GM12878 (cell line): ENCODE data around the gene CYTL1. TPM values are rescaled to one million over a fixed set of nuclear protein-coding genes. Genes with fewer than 3 reads are reported as not detected.

ENCODE experiments used
- ATAC-seq: fragments of 200-7000 bp; cut with Tn5 transposase; 3 replicates; pipeline ENCODE4 v1.9.1; 2020; ENCODE audit warnings: mild to moderate bottlenecking, moderate library complexity
- BruUV-seq: library from RNA; stranded (reverse); fragments of 400-500 nt; replicated peaks from 2 replicates; lab custom pipeline; 2021; lab: Mats Ljungman, UMichigan
- CTCF ChIA-PET: fragments of 300-600 bp; sonication (Branson Sonifier 250); formaldehyde crosslinking; extraction: SDS; loops from one replicate; lab custom pipeline; 2021; ENCODE audit warnings: inconsistent platforms; lab: Yijun Ruan, JAX
- POLR2A ChIA-PET: fragments of 350-600 bp; formaldehyde crosslinking; extraction: SDS; loops from one replicate; lab custom pipeline; 2021; ENCODE audit warnings: inconsistent platforms; lab: Charles Lee
- RAD21 ChIA-PET: fragments of 300-600 bp; sonication (Branson Sonifier 250); formaldehyde crosslinking; loops from one replicate; lab custom pipeline; 2023; ENCODE audit warnings: antibody characterized with exemption; ENCODE audit not compliant: unreplicated experiment; lab: Charles Lee
- SMC1A ChIA-PET: fragments of 300-600 bp; sonication (Branson Sonifier 250); formaldehyde crosslinking; loops from one replicate; lab custom pipeline; 2023; ENCODE audit not compliant: unreplicated experiment, uncharacterized antibody; lab: Charles Lee
- DNase-seq: peaks from one replicate; pipeline ENCODE4 v3.0.0-alpha.2; 2011; ENCODE audit warnings: low read depth, low spot score
- FAIRE-seq: peaks from 3 replicates; lab custom pipeline; 2011; peaks lifted over from hg19 to GRCh38; lab: Jason Lieb, UNC
- H2AFZ ChIP-seq: 2 replicates; pipeline ENCODE4 v1.6.0; 2011; ENCODE audit warnings: low read depth, low read length, control low read depth; ENCODE audit not compliant: control insufficient read depth
- H3K27ac ChIP-seq: 2 replicates; pipeline ENCODE4 v1.5.1; 2011; ENCODE audit warnings: control low read depth; ENCODE audit not compliant: control insufficient read depth, insufficient read depth
- H3K27me3 ChIP-seq, 2 experiments: replicated peaks in 1 of 2; 2 replicates each; pipeline versions ENCODE4 v1.6.0 to v1.6.1; 2011; ENCODE audit warnings: low read length in 1 of 2; ENCODE audit not compliant: control insufficient read depth in 2 of 2, insufficient read depth in 2 of 2
- H3K36me3 ChIP-seq, 2 experiments: 2 replicates each; pipeline ENCODE4 v1.5.1; 2011; ENCODE audit warnings: low read length in 1 of 2; ENCODE audit not compliant: control insufficient read depth in 2 of 2, insufficient read depth in 2 of 2
- H3K4me1 ChIP-seq: 2 replicates; pipeline ENCODE4 v1.6.1; 2011; ENCODE audit warnings: mild to moderate bottlenecking, low read length, moderate library complexity, mixed read lengths; ENCODE audit not compliant: control insufficient read depth, insufficient read depth
- H3K4me2 ChIP-seq: 2 replicates; pipeline ENCODE4 v1.6.0; 2011; ENCODE audit warnings: control low read depth; ENCODE audit not compliant: control insufficient read depth, insufficient read depth
- H3K4me3 ChIP-seq: fragments of 200-600 bp; sonication (generic); 2 replicates; pipeline ENCODE4 v1.5.1; 2016
- H3K79me2 ChIP-seq: 2 replicates; pipeline ENCODE4 v1.6.0; 2011; ENCODE audit warnings: low read length; ENCODE audit not compliant: control insufficient read depth, insufficient read depth
- H3K9ac ChIP-seq: 2 replicates; pipeline ENCODE4 v1.8.0; 2011; ENCODE audit warnings: low read length, control low read depth, mixed read lengths; ENCODE audit not compliant: control insufficient read depth, insufficient read depth
- H3K9me3 ChIP-seq: replicated peaks from 3 replicates; pipeline ENCODE4 v1.5.1; 2011; ENCODE audit warnings: mild to moderate bottlenecking, low read length; ENCODE audit not compliant: control insufficient read depth, insufficient read depth
- H4K20me1 ChIP-seq: 2 replicates; pipeline ENCODE4 v1.6.0; 2011; ENCODE audit not compliant: control insufficient read depth, insufficient read depth
- CBX5 ChIP-seq: sonication (generic); IDR thresholded peaks from 2 replicates; pipeline ENCODE4 v1.6.1; 2016; ENCODE audit warnings: low read depth, moderate library complexity, mild to moderate bottlenecking, inconsistent platforms
- GABPA ChIP-seq: IDR thresholded peaks from 2 replicates; pipeline ENCODE4 v1.6.1; 2014; ENCODE audit warnings: antibody characterized with exemption, low read depth, mild to moderate bottlenecking, inconsistent platforms
- HDAC2 ChIP-seq: fragments of 200-600 bp; sonication (generic); IDR thresholded peaks from 2 replicates; pipeline ENCODE4 v1.6.1; 2017
- JUND ChIP-seq: IDR thresholded peaks from 2 replicates; pipeline ENCODE4 v1.6.1; 2012; ENCODE audit warnings: low read depth, mild to moderate bottlenecking, low read length, improper control_type of control experiment, moderate library complexity
- MEF2B ChIP-seq: fragments of 450-650 bp; IDR thresholded peaks from 2 replicates; pipeline ENCODE4 v1.6.1; 2018; ENCODE audit warnings: mild to moderate bottlenecking, moderate library complexity; ENCODE audit not compliant: partially characterized antibody, poor library complexity, severe bottlenecking
- MTA2 ChIP-seq: fragments of 450-650 bp; IDR thresholded peaks from 2 replicates; pipeline ENCODE4 v1.6.1; 2016; ENCODE audit warnings: low read depth, mild to moderate bottlenecking, moderate library complexity
- SIN3A ChIP-seq: IDR thresholded peaks from 2 replicates; pipeline ENCODE4 v1.6.1; 2012; ENCODE audit warnings: low read depth, low read length, improper control_type of control experiment
- SRF ChIP-seq, 2 experiments: IDR thresholded peaks; 2 replicates each; pipeline ENCODE4 v1.6.1; 2011; ENCODE audit warnings: low read depth in 2 of 2, low read length in 2 of 2, mild to moderate bottlenecking in 1 of 2, moderate library complexity in 1 of 2
- WGBS: methylation state at CpG from one replicate; pipeline ENCODE4 v1.1.6; 2016; ENCODE audit warnings: low lambda C conversion rate; ENCODE audit not compliant: insufficient replicate concordance, insufficient coverage; ENCODE audit errors: missing lambda C conversion rate; 5-methylcytosine and 5-hydroxymethylcytosine counted together
- in situ Hi-C: fragments of 300-500 bp; cut with MboI; formaldehyde crosslinking; loops from 9 replicates; pipeline ENCODE4 v1.14.3; 2018; ENCODE audit warnings: mixed read lengths
- intact Hi-C: fragments of 100-400 bp; cut with micrococcal nuclease; formaldehyde crosslinking; loops from one replicate; pipeline ENCODE4 v1.14.2; 2022; ENCODE audit not compliant: unreplicated experiment
- polyA plus RNA-seq, 11 experiments: library from polyadenylated mRNA; depleted of rRNA in 4 of 11; unstranded in 6 of 11; stranded (reverse) in 5 of 11; fragments of >200 nt; fragmentation: Nextera tagmentation in 4 of 11; fragmentation: Illumina TruSeq in 1 of 11; extraction: Ambion mirVana in 4 of 11; extraction: Trizol in 1 of 11; gene quantifications; 1 replicate in 1 of 11; 2 replicates in 10 of 11; pipeline versions ENCODE4 v1.2.1 to v1.2.3, GENCODE V29; 2011 to 2016; ENCODE audit warnings: inconsistent platforms in 2 of 11, missing spikeins in 2 of 11, low read depth in 1 of 11
- total RNA-seq, 4 experiments: library from RNA; depleted of rRNA in 3 of 4; stranded (reverse); fragments of >200 nt in 3 of 4; fragmentation: Illumina TruSeq in 1 of 4; extraction: Trizol in 1 of 4; gene quantifications; 2 replicates each; pipeline versions ENCODE4 v1.2.1 to v1.2.3, GENCODE V29; 2013 to 2021
- TF ChIP-seq, protein P1 (sequence below): fragments of 450-650 bp; IDR thresholded peaks from 2 replicates; pipeline ENCODE4 v1.6.1; 2017; ENCODE audit warnings: borderline replicate concordance
- TF ChIP-seq, protein P2 (sequence below): IDR thresholded peaks from 2 replicates; pipeline ENCODE4 v1.6.1; 2011; ENCODE audit warnings: borderline replicate concordance, low read depth, mild to moderate bottlenecking, moderate library complexity, low read length; ENCODE audit not compliant: insufficient read depth, poor library complexity, severe bottlenecking

Gene CYTL1
- total and polyA plus RNA-seq, 10 of the 15 experiments (the other 5 are each of a cell fraction or from before 2014, with no cell fraction given): not detected

DNA sequence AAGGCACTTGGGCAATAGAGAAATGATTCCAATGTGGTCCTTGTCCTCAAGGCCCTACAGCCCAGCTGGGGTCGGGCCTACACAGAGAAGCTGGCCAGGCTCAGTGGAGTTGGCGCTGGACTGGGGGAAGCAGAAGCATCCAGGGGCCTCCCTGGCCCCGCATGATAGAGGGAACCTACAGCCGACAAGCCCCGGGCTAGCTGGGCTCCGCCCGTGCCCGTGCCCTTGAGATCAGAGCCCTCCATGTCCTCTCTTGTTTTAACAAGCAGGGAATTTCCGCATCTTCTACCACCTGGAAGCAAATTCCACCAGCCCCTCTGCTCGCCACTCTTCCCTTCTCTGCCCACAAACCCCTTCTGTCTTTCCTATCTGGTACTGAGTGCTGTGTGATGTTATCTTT is 31.6 kb downstream of the CYTL1 start:
- no peak overlapping the region for H3K4me3 ChIP-seq
- no peaks in the 10 kb centered on the region for H4K20me1 ChIP-seq
- H3K9me3 ChIP-seq: no peaks in the 10 kb centered on the region
- BruUV-seq: no TSS peak
- ATAC-seq (no peak), DNase-seq (no peak), FAIRE-seq (no peak)
- POLR2A ChIA-PET: no interaction called here
- no peaks in the 10 kb centered on the region for H3K36me3 ChIP-seq
- H3K4me2 ChIP-seq: no peak overlapping the region
- no peaks in the 10 kb centered on the region for H3K4me1 ChIP-seq
- no peaks in the 10 kb centered on the region for H3K79me2 ChIP-seq
- in situ Hi-C loops (no loop called here), intact Hi-C loops (no loop called here)
- no peak overlapping the region for H3K9ac ChIP-seq
- SMC1A ChIA-PET: no interaction called here
- CTCF ChIA-PET: no interaction called here
- RAD21 ChIA-PET: no interaction called here
- no peaks in the 10 kb centered on the region; a peak in 1 of 4 replicates for H3K27me3 ChIP-seq
- no peak overlapping the region for H3K27ac ChIP-seq
- 63% methylated on average over 10 of the region's 10 CpGs for WGBS
- TF ChIP-seq JUND: no peak
- TF ChIP-seq, protein P1, sequence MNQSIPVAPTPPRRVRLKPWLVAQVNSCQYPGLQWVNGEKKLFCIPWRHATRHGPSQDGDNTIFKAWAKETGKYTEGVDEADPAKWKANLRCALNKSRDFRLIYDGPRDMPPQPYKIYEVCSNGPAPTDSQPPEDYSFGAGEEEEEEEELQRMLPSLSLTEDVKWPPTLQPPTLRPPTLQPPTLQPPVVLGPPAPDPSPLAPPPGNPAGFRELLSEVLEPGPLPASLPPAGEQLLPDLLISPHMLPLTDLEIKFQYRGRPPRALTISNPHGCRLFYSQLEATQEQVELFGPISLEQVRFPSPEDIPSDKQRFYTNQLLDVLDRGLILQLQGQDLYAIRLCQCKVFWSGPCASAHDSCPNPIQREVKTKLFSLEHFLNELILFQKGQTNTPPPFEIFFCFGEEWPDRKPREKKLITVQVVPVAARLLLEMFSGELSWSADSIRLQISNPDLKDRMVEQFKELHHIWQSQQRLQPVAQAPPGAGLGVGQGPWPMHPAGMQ: no peak
- H2AFZ ChIP-seq: no peak overlapping the region

DNA sequence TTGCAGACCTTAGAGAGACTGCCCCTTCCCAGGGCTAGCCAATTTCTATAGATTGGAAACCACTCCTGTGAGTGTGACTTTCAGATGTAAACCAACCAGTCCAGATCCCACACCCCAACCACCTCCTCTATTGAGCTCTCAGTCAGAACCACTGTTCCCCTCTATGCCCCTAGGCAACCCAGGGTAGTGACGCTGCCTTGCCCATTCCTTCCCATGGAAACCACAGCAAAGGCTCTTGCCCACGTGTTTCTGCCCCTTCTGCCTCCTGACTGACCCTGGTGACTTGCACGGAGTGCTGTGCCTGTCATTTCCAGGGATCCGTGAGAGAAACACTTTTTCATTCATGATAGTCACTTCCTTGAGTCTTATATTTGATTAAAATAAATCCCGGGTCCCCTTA is 32.4 kb downstream of the CYTL1 start:
- Histone ChIP-seq H3K27ac (no peak overlapping the region), H3K27me3 (no peaks in the 10 kb centered on the region; a peak in 1 of 4 replicates), H4K20me1 (no peaks in the 10 kb centered on the region), H3K4me3 (no peak overlapping the region), H3K36me3 (no peaks in the 10 kb centered on the region), H3K4me2 (no peak overlapping the region), H3K79me2 (no peaks in the 10 kb centered on the region), H2AFZ (no peak overlapping the region), H3K4me1 (no peaks in the 10 kb centered on the region), H3K9ac (no peak overlapping the region), H3K9me3 (no peaks in the 10 kb centered on the region)
- ATAC-seq: no peak
- TF ChIP-seq GABPA (no peak), SRF (IDR thresholded peaks at IDR 0.05; ENCODE audit: low read depth in 2 of 2, low read length in 2 of 2) (no peak), HDAC2 (no peak), CBX5 (no peak), SIN3A (no peak), MEF2B (no peak), MTA2 (no peak)
- TF ChIP-seq, protein P2, sequence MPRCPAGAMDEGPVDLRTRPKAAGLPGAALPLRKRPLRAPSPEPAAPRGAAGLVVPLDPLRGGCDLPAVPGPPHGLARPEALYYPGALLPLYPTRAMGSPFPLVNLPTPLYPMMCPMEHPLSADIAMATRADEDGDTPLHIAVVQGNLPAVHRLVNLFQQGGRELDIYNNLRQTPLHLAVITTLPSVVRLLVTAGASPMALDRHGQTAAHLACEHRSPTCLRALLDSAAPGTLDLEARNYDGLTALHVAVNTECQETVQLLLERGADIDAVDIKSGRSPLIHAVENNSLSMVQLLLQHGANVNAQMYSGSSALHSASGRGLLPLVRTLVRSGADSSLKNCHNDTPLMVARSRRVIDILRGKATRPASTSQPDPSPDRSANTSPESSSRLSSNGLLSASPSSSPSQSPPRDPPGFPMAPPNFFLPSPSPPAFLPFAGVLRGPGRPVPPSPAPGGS: no peak
- SMC1A ChIA-PET: no interaction called here
- POLR2A ChIA-PET: interaction anchor here (0.7 kb wide), 1 partner anchor 71 kb away, joined by 3 read pairs; no protein-coding TSS in a partner anchor
- WGBS: 41% methylated on average over 5 of the region's 5 CpGs
- CTCF ChIA-PET: no interaction called here
- no peak for FAIRE-seq
- in situ Hi-C loops (no loop called here), intact Hi-C loops (no loop called here)
- RAD21 ChIA-PET: no interaction called here
- DNase-seq: no peak
- BruUV-seq: no TSS peak
